Body of pancreas (tissue), 4 donors: ENCODE data around the gene TAF4B.
"Not testable (repeated sequence)": the region's sequence is repeated elsewhere in the genome, so short reads cannot be mapped to it uniquely, and the experiment has no call there.

ENCODE experiments used
- POLR2A ChIP-seq, 3 donors: fragments of 450-650 bp; IDR thresholded peaks; one replicate each; pipeline ENCODE4 v1.6.1; 2016; ENCODE audit warnings: antibody characterized with exemption in 3 of 3, mild to moderate bottlenecking in 2 of 3
- TF ChIP-seq, protein P1 (sequence below), 7 experiments: fragments of 450-650 bp in 4 of 7; fragments of 200-600 bp in 3 of 7; sonication (generic) in 3 of 7; IDR thresholded peaks; one replicate each; pipeline ENCODE4 v1.5.1; 2016 to 2019; ENCODE audit warnings: antibody characterized with exemption in 7 of 7

- TF ChIP-seq, protein P1, sequence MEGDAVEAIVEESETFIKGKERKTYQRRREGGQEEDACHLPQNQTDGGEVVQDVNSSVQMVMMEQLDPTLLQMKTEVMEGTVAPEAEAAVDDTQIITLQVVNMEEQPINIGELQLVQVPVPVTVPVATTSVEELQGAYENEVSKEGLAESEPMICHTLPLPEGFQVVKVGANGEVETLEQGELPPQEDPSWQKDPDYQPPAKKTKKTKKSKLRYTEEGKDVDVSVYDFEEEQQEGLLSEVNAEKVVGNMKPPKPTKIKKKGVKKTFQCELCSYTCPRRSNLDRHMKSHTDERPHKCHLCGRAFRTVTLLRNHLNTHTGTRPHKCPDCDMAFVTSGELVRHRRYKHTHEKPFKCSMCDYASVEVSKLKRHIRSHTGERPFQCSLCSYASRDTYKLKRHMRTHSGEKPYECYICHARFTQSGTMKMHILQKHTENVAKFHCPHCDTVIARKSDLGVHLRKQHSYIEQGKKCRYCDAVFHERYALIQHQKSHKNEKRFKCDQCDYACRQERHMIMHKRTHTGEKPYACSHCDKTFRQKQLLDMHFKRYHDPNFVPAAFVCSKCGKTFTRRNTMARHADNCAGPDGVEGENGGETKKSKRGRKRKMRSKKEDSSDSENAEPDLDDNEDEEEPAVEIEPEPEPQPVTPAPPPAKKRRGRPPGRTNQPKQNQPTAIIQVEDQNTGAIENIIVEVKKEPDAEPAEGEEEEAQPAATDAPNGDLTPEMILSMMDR (IDR thresholded peaks at IDR 0.05): not testable (repeated sequence)
- not testable (repeated sequence) for TF ChIP-seq POLR2A (IDR thresholded peaks at IDR 0.05)
Observed at GRCh38 chr18:26381555-26381954, 155.3 kb downstream of the TAF4B start.
